Measurements from ENCODE around the gene KIAA0513.

GRCh38 chr16:85061566-85061965, 34.0 kb downstream of the KIAA0513 start:
- TF ChIP-seq, protein P1, sequence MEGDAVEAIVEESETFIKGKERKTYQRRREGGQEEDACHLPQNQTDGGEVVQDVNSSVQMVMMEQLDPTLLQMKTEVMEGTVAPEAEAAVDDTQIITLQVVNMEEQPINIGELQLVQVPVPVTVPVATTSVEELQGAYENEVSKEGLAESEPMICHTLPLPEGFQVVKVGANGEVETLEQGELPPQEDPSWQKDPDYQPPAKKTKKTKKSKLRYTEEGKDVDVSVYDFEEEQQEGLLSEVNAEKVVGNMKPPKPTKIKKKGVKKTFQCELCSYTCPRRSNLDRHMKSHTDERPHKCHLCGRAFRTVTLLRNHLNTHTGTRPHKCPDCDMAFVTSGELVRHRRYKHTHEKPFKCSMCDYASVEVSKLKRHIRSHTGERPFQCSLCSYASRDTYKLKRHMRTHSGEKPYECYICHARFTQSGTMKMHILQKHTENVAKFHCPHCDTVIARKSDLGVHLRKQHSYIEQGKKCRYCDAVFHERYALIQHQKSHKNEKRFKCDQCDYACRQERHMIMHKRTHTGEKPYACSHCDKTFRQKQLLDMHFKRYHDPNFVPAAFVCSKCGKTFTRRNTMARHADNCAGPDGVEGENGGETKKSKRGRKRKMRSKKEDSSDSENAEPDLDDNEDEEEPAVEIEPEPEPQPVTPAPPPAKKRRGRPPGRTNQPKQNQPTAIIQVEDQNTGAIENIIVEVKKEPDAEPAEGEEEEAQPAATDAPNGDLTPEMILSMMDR (conservative IDR thresholded peaks at IDR 0.05) = no peak
- TF ChIP-seq ZFX (IDR thresholded peaks at IDR 0.05) = no peak
